Measurements from ENCODE around the gene TSHZ3.

Gene TSHZ3

GRCh38 chr19:31364963-31365362 lies 15.7 kb upstream of the TSHZ3 start:
- TF ChIP-seq SIN3A (IDR thresholded peaks at IDR 0.05; ENCODE audit: borderline replicate concordance, insufficient read depth, low read length) (no peak), POLR2AphosphoS5 (IDR thresholded peaks at IDR 0.05; ENCODE audit: low read depth, low read length) (no peak), TAF1 (IDR thresholded peaks at IDR 0.05; ENCODE audit: borderline replicate concordance, insufficient read depth, low read length) (no peak), FOXP2 (optimal IDR thresholded peaks at IDR 0.05; ENCODE audit: borderline replicate concordance, extremely low read depth, extremely low read length, insufficient read depth) (no peak)
- TF ChIP-seq, protein P1, sequence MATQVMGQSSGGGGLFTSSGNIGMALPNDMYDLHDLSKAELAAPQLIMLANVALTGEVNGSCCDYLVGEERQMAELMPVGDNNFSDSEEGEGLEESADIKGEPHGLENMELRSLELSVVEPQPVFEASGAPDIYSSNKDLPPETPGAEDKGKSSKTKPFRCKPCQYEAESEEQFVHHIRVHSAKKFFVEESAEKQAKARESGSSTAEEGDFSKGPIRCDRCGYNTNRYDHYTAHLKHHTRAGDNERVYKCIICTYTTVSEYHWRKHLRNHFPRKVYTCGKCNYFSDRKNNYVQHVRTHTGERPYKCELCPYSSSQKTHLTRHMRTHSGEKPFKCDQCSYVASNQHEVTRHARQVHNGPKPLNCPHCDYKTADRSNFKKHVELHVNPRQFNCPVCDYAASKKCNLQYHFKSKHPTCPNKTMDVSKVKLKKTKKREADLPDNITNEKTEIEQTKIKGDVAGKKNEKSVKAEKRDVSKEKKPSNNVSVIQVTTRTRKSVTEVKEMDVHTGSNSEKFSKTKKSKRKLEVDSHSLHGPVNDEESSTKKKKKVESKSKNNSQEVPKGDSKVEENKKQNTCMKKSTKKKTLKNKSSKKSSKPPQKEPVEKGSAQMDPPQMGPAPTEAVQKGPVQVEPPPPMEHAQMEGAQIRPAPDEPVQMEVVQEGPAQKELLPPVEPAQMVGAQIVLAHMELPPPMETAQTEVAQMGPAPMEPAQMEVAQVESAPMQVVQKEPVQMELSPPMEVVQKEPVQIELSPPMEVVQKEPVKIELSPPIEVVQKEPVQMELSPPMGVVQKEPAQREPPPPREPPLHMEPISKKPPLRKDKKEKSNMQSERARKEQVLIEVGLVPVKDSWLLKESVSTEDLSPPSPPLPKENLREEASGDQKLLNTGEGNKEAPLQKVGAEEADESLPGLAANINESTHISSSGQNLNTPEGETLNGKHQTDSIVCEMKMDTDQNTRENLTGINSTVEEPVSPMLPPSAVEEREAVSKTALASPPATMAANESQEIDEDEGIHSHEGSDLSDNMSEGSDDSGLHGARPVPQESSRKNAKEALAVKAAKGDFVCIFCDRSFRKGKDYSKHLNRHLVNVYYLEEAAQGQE (IDR thresholded peaks at IDR 0.05; ENCODE audit: insufficient read depth in 1 of 2, low read depth in 2 of 2, low read length in 2 of 2), result no peak

DNA sequence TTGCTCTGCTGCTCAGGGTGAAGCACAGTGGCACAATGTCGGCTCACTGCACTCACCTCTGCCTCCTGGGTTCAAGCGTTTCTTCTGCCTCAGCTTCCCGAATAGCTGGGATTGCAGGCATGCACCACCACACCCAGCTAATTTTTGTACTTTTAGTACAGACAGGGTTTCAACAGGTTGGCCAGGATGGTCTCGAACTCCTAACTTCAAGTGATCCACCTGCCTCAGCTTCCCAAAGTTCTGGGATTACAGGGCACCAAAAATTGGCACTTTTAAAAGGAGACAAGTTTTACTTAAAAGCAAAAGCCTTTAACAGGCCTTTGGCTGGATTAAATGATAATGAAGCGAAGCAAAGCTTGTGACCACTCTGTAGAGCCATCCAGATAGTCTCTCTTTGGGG lies 12.5 kb upstream of the TSHZ3 start:
- no peak for TF ChIP-seq SIN3A (IDR thresholded peaks at IDR 0.05; ENCODE audit: borderline replicate concordance, insufficient read depth, low read length)
- no peak for TF ChIP-seq FOXP2 (optimal IDR thresholded peaks at IDR 0.05; ENCODE audit: borderline replicate concordance, extremely low read depth, extremely low read length, insufficient read depth)

DNA sequence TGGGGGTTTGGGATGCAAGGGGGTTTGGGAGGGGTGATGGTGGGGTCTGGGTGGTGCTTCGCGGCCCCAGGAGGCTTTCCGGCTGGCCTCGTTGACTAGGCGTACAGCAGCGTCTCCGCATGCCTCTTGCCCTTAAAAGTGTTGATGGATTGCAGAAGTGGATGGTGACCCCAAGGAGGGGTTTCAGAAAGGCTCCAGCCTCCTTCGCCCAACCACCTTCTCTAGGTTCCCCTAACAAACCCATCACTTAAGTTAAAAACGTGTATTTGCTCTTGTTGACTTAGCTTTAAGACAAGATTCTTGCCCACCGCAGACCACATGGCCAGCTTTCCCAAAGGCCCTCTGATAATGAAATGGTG lies 8.1 kb upstream of the TSHZ3 start:
- no peak for TF ChIP-seq POLR2AphosphoS5 (IDR thresholded peaks at IDR 0.05; ENCODE audit: low read depth, low read length)
- TF ChIP-seq SIN3A (IDR thresholded peaks at IDR 0.05; ENCODE audit: borderline replicate concordance, insufficient read depth, low read length), result no peak
- no peak for TF ChIP-seq TAF1 (IDR thresholded peaks at IDR 0.05; ENCODE audit: borderline replicate concordance, insufficient read depth, low read length)
- no peak for TF ChIP-seq FOXP2 (optimal IDR thresholded peaks at IDR 0.05; ENCODE audit: borderline replicate concordance, extremely low read depth, extremely low read length, insufficient read depth)
- TF ChIP-seq, protein P1 (IDR thresholded peaks at IDR 0.05; ENCODE audit: insufficient read depth in 1 of 2, low read depth in 2 of 2, low read length in 2 of 2), result no peak

- TF ChIP-seq POLR2AphosphoS5 (IDR thresholded peaks at IDR 0.05; ENCODE audit: low read depth, low read length), result no peak
- TF ChIP-seq TAF1 (IDR thresholded peaks at IDR 0.05; ENCODE audit: borderline replicate concordance, insufficient read depth, low read length), result no peak
These were observed 7.5 kb upstream of the TSHZ3 start for GRCh38 chr19:31356587-31357314.

GRCh38 chr19:31355665-31356289 lies 6.5 kb upstream of the TSHZ3 start:
- TF ChIP-seq, protein P1 (IDR thresholded peaks at IDR 0.05; ENCODE audit: insufficient read depth in 1 of 2, low read depth in 2 of 2, low read length in 2 of 2), result no peak
- TF ChIP-seq SIN3A (IDR thresholded peaks at IDR 0.05; ENCODE audit: borderline replicate concordance, insufficient read depth, low read length), result no peak

DNA sequence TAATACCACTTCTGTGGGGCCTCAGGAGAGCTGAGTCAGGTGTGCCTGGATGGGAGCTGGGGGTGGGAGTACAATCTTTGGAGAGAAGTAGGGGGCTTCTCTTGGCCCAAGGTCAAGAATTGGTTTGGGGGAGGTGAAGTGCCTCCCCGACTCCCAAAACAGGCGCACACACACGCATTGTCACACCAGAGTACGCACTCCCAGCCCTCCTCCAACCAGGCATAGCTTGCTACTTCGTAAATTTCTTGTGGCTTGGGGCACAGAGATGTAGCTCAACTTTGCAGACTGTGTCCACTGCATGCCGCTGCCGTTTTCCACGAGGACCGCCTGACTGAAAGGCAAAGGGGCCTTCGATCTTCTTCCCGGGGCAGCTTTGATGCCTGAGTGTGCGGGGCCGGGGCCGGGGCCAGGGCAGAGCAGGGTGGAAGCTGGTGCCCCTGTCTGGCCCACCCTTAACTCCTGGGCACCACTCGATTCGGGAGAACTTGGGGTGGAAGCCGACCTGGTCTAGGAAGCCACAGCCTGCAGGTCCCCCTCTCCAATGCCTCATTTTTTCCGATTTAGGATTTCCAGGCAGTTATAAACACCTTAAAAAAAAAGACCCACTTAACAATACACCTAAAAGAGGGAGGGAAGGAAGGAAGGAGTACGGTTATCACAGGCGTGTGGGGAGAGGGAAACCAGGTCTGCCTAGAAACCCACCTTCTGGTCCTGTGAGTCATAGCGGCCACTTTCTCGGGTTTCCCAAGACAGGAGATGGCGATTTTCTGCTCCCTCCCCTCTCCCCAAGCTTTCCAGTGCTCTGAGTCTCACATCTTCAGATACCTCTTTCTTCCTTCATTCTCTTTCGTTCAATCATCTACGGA lies 5.8 kb upstream of the TSHZ3 start:
- no peak for TF ChIP-seq FOXP2 (optimal IDR thresholded peaks at IDR 0.05; ENCODE audit: borderline replicate concordance, extremely low read depth, extremely low read length, insufficient read depth)
- TF ChIP-seq TAF1 (IDR thresholded peaks at IDR 0.05; ENCODE audit: borderline replicate concordance, insufficient read depth, low read length), result no peak
- no peak for TF ChIP-seq SIN3A (IDR thresholded peaks at IDR 0.05; ENCODE audit: borderline replicate concordance, insufficient read depth, low read length)
- no peak for TF ChIP-seq POLR2AphosphoS5 (IDR thresholded peaks at IDR 0.05; ENCODE audit: low read depth, low read length)
- TF ChIP-seq, protein P1 (IDR thresholded peaks at IDR 0.05; ENCODE audit: insufficient read depth in 1 of 2, low read depth in 2 of 2, low read length in 2 of 2), result no peak

Data from PFSK-1 (cell line).